Peyer's patch (tissue), 4 donors: ENCODE results near the gene HEPACAM2. TPM values are rescaled to one million over a fixed set of nuclear protein-coding genes. Genes with fewer than 3 reads are reported as not detected.

ENCODE experiments used
- DNase-seq, 3 donors: peaks; one replicate each; pipeline ENCODE4 v3.0.0-alpha.2; 2017 to 2019
- H3K27ac ChIP-seq, 4 donors: fragments of 200-600 bp; sonication (generic); one replicate each; pipeline ENCODE4 v1.5.1; 2016 to 2019
- H3K27me3 ChIP-seq, 2 donors: fragments of 200-600 bp; sonication (generic); one replicate each; pipeline ENCODE4 v1.5.1; 2019
- H3K36me3 ChIP-seq, 3 donors: fragments of 200-600 bp; sonication (generic); one replicate each; pipeline ENCODE4 v1.5.1; 2016 to 2019
- H3K4me1 ChIP-seq, 4 donors: fragments of 200-600 bp; sonication (generic); one replicate each; pipeline ENCODE4 v1.5.1; 2016 to 2019
- H3K4me3 ChIP-seq, 4 donors: fragments of 200-600 bp; sonication (generic); 1 replicate in 3 of 4; 2 replicates in 1 of 4; pipeline ENCODE4 v1.5.1; 2016 to 2019; ENCODE audit warnings: mild to moderate bottlenecking in 1 of 4
- H3K9me3 ChIP-seq, 4 donors: fragments of 200-600 bp; sonication (generic); one replicate each; pipeline ENCODE4 v1.5.1; 2016 to 2019; ENCODE audit warnings: mild to moderate bottlenecking in 1 of 4
- POLR2A ChIP-seq, 2 donors: fragments of 450-650 bp; IDR thresholded peaks; one replicate each; pipeline ENCODE4 v1.5.1; 2017; ENCODE audit warnings: antibody characterized with exemption in 2 of 2, mild to moderate bottlenecking in 2 of 2, moderate library complexity in 2 of 2
- total RNA-seq, 4 donors: library from RNA; depleted of rRNA; stranded (reverse); fragments of >200 nt; gene quantifications; one replicate each; pipeline ENCODE4 v1.1.0, GENCODE V29; 2016
- TF ChIP-seq, protein P1 (sequence below), 6 experiments: fragments of 450-650 bp in 4 of 6; fragments of 200-600 bp in 2 of 6; sonication (generic) in 1 of 6; IDR thresholded peaks; one replicate each; pipeline ENCODE4 v1.5.1; 2017 to 2019; ENCODE audit warnings: antibody characterized with exemption in 6 of 6, mild to moderate bottlenecking in 3 of 6, moderate library complexity in 1 of 6

The HEPACAM2 gene
- total RNA-seq, 4 donors from 2014 or later, result 19.0 to 59.4 (median 28.4) TPM

DNA sequence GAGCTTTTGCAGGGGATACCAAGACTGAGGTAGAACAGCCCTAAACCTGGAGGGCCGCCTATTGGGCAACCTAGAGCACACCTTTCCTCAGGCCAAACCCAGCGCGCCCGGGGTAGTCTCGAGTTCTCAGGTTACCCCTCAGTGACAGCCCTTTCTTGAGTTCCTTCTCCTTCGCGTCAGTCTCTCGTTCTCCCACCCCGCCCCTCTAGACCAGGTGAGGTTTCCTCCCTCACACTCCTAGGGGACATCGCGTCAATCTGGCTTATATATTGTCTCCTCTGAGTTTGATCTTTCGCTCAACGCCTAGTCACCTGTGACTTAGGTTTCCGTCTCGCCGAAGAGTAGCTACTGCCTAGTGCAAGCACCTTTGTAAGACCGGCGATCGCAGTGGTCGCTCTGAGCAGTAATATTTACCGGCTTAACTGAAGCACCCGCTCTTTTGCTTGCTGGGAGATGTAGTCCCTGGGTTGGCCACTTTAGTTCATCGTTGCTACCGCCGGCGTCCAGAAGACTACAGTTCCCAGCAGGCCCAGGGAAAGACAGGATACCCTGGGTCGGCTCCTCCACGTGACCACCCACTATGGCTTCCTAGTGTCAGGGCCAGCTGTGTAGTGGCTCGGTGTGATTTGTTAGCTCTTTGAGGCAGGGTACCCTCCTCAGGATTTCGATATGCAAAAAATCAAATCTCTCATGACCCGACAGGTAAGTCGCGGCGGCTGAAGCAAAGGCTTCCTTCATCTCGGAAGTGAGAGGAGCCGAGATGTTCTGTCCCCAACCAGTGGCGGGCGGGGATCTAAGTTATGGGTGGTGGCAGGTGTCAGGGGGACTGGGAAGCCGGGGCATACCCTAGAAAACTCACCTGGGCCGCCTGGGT lies 5.8 kb upstream of the HEPACAM2 start, which contains the start of gene VPS50:
VPS50 (plus strand) TSS at position 568 of the 874 bp plus-strand sequence; CDS start at position 670, 102 bp downstream.
- peak; percentile 39 to 46 for TF ChIP-seq POLR2A (IDR thresholded peaks at IDR 0.05)
- TF ChIP-seq, protein P1, sequence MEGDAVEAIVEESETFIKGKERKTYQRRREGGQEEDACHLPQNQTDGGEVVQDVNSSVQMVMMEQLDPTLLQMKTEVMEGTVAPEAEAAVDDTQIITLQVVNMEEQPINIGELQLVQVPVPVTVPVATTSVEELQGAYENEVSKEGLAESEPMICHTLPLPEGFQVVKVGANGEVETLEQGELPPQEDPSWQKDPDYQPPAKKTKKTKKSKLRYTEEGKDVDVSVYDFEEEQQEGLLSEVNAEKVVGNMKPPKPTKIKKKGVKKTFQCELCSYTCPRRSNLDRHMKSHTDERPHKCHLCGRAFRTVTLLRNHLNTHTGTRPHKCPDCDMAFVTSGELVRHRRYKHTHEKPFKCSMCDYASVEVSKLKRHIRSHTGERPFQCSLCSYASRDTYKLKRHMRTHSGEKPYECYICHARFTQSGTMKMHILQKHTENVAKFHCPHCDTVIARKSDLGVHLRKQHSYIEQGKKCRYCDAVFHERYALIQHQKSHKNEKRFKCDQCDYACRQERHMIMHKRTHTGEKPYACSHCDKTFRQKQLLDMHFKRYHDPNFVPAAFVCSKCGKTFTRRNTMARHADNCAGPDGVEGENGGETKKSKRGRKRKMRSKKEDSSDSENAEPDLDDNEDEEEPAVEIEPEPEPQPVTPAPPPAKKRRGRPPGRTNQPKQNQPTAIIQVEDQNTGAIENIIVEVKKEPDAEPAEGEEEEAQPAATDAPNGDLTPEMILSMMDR (IDR thresholded peaks at IDR 0.05), result peak in 5 of 6 experiments; percentile 21 to 45 (median 31)
- Histone ChIP-seq H3K27ac (peak within 1 kb of the TSS; percentile 64 to 81 (median 75)), H3K27me3 (no peaks in the 10 kb centered on the region), H3K4me3 (peak within 1 kb of the TSS; percentile 57 to 80 (median 64)), H3K9me3 (no peaks in the 10 kb centered on the region), H3K36me3 (no peaks in the 10 kb centered on the region), H3K4me1 (peaks cover 0 to 11% (median 4%) of the 10 kb centered on the region in 4 donors)
- peak; percentile 91 to 98 (median 94) for DNase-seq

DNA sequence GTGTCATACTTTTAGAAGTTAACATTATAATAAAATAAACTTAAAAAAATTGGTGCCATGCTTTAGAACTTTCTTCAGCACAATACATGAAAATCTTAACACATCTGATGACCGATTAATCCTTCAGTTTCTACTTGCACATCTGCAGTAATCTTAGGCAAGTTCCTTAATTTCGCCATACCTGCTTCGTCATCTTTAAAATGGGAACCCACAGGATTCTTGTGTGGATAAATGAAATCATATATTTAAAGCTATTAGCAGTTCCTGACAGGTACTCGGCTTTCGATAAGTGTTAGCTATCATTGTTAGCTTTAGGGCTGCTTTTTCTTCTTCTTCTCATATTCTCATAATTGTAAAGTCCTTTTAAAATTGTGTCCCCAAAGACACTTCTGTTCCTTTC lies 5.0 kb upstream of the HEPACAM2 start:
- Histone ChIP-seq H3K27me3 (no peaks in the 10 kb centered on the region), H3K4me1 (peaks cover 0 to 11% (median 4%) of the 10 kb centered on the region in 4 donors), H3K27ac (peak overlapping the region; percentile 64 to 81 (median 75)), H3K9me3 (no peaks in the 10 kb centered on the region), H3K4me3 (peak overlapping the region; percentile 57 to 80 (median 64)), H3K36me3 (no peaks in the 10 kb centered on the region)
- TF ChIP-seq, protein P1 (IDR thresholded peaks at IDR 0.05), result no peak
- TF ChIP-seq POLR2A (IDR thresholded peaks at IDR 0.05), result no peak
- DNase-seq, result no peak

- Histone ChIP-seq H3K36me3 (no peaks in the 10 kb centered on the region), H3K4me3 (no peak overlapping the region), H3K27me3 (no peaks in the 10 kb centered on the region), H3K4me1 (peaks cover 0 to 11% (median 4%) of the 10 kb centered on the region in 4 donors), H3K27ac (no peak overlapping the region), H3K9me3 (no peaks in the 10 kb centered on the region)
- TF ChIP-seq, protein P1 (IDR thresholded peaks at IDR 0.05), result peak; percentile 64 to 91 (median 85)
- no peak for TF ChIP-seq POLR2A (IDR thresholded peaks at IDR 0.05)
- DNase-seq, result no peak
Observed at GRCh38 chr7:93228302-93228701, 2.0 kb upstream of the HEPACAM2 start.

GRCh38 chr7:93219868-93220267 lies 6.4 kb downstream of the HEPACAM2 start:
- no peaks in the 10 kb centered on the region for H3K4me1 ChIP-seq
- TF ChIP-seq, protein P1 (IDR thresholded peaks at IDR 0.05), result no peak
- TF ChIP-seq POLR2A (IDR thresholded peaks at IDR 0.05), result no peak
- DNase-seq, result no peak
- H3K27ac ChIP-seq, result no peak overlapping the region
- no peaks in the 10 kb centered on the region for H3K9me3 ChIP-seq
- H3K36me3 ChIP-seq, result no peaks in the 10 kb centered on the region
- H3K4me3 ChIP-seq, result no peak overlapping the region
- H3K27me3 ChIP-seq, result no peaks in the 10 kb centered on the region

- TF ChIP-seq POLR2A (IDR thresholded peaks at IDR 0.05), result no peak
- TF ChIP-seq, protein P1 (IDR thresholded peaks at IDR 0.05), result no peak
- Histone ChIP-seq H3K4me3 (no peak overlapping the region), H3K4me1 (no peaks in the 10 kb centered on the region), H3K9me3 (no peaks in the 10 kb centered on the region), H3K36me3 (no peaks in the 10 kb centered on the region), H3K27ac (no peak overlapping the region), H3K27me3 (no peaks in the 10 kb centered on the region)
- DNase-seq, result no peak
Observed at GRCh38 chr7:93218997-93219827, 7.1 kb downstream of the HEPACAM2 start.
